Neural cell (in vitro differentiated cells): ENCODE measurements around the gene TRMT44.

Experiments used
- CTCF ChIP-seq: fragments of 450-650 bp; IDR thresholded peaks from 2 replicates; pipeline ENCODE4 v1.5.1; 2014; ENCODE audit warnings: antibody characterized with exemption, mild to moderate bottlenecking, moderate library complexity; ENCODE audit not compliant: poor library complexity, severe bottlenecking
- EZH2 ChIP-seq: fragments of 200-600, 300-800 bp; shearing (Covaris generic), sonication (generic); IDR thresholded peaks from 2 replicates; pipeline ENCODE4 v1.6.1; 2014; ENCODE audit warnings: antibody characterized with exemption, low read length, borderline replicate concordance, mild to moderate bottlenecking; ENCODE audit not compliant: insufficient read depth, poor library complexity, severe bottlenecking

DNA sequence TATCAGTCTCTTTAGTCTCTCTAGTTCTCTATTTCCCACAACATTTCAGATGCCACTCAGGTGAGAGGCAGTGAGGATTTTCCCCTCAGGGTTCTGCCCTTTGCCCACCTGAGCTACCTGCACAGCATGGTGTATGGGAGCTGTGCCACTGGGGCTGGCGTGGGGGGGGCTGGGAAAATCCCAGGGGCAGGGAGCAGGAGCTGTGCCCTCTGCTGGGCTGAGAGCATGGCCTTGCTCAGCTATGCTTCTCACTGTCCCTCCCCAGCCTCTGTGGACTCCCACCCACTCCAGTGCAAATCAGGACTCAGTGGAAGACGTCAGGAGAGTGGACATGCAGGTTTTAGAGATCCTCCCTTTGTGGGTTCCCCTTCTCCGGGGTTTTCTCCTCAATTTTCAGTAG, 57.2 kb downstream of the TRMT44 start:
- TF ChIP-seq EZH2 (no peak), CTCF (no peak)
